HG03460 (cell line): ENCODE results near the gene COMT.

Experiments
- ATAC-seq: cut with Tn5 transposase; IDR thresholded peaks from one replicate; pipeline ENCODE4 v1.9.1; 2021; ENCODE audit not compliant: unreplicated experiment

Gene COMT

GRCh38 chr22:19968450-19968891, 26.9 kb downstream of the COMT start:
- ATAC-seq = no peak

DNA sequence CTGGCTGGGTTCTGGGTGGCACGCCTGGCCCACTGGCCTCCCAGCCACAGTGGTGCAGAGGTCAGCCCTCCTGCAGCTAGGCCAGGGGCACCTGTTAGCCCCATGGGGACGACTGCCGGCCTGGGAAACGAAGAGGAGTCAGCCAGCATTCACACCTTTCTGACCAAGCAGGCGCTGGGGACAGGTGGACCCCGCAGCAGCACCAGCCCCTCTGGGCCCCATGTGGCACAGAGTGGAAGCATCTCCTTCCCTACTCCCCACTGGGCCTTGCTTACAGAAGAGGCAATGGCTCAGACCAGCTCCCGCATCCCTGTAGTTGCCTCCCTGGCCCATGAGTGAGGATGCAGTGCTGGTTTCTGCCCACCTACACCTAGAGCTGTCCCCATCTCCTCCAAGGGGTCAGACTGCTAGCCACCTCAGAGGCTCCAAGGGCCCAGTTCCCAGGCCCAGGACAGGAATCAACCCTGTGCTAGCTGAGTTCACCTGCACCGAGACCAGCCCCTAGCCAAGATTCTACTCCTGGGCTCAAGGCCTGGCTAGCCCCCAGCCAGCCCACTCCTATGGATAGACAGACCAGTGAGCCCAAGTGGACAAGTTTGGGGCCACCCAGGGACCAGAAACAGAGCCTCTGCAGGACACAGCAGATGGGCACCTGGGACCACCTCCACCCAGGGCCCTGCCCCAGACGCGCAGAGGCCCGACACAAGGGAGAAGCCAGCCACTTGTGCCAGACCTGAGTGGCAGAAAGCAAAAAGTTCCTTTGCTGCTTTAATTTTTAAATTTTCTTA, 27.8 kb downstream of the COMT start:
- no peak for ATAC-seq

- ATAC-seq = no peak
Observed at GRCh38 chr22:19970031-19970478, 28.5 kb downstream of the COMT start.

DNA sequence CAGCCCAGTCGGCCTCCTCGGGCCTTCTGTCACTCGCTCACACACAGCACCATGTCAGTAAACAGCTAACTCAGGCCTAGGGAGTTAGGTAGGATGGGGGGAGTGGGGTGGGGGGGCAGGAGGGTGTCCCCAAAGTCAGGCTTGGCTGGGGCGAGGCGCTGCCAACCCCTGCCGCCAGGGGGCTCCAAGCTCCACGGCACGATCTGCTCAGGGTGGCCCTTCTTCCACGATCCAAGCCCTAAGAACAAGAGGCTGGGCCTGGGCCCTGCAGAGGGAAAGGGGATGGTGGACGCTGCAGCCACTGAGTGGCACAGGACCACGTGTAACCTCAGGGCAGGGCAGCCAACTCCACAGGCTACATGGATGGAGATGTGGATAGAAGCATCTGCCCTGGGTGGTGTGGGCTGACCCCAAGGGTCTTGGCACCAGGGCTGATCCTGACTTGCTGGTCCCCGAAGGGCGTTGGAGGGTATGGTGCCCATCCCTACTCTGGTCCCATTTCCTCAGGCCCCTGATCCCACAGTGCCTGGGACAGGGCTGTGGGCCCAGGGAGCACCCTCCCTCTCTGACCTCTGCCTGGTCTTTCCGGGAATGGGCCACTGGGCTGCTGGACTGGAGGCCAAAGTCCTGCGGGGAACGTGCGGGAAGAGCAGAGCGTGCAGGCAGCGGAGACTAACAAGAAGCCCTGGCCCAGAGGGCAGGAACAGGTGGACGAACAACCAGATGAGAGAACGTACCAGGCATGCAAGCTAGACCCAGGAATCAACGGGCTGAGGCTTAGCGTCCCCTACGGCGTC, 29.1 kb downstream of the COMT start:
- no peak for ATAC-seq

DNA sequence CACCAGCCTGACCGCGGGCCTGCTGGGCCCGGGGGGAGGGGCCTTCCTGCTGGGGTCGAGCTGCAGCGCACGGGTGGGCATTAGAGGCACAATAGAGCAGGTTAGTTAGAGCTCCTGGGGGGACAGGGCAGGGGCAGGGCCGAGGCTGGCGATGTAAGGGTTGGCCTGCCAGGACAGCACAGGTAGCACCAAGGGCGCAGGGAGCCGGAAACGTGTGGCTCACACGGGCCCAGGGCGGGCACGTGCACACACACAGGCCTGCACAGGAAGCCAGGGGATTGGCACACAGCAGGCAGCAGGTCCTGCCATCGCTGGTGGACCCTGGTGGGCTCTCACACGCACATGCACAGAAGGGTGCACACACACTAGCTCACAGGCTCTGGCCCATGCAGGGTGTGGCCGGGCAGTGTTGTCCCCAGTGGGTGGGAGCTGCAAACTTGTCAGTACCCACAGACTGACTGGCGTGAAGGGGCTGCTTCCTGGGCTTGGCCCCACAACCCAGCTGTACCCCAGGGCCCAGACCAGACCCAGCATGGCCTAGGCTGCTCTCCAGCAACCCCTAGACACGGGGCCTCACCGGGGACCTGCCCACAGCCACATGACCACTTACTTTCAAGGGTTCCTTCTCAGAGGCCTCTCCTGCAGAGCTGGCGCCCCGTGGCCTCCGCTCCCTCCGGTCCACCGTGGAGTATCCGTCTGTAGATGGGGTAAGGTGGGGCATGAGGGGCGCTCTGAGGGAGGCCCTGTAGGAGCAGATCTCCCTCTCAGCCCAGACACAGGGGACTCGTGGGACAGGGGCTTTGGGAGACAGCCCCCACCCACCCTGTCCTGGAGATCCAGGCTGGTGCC, 29.9 kb downstream of the COMT start:
- no peak for ATAC-seq

DNA sequence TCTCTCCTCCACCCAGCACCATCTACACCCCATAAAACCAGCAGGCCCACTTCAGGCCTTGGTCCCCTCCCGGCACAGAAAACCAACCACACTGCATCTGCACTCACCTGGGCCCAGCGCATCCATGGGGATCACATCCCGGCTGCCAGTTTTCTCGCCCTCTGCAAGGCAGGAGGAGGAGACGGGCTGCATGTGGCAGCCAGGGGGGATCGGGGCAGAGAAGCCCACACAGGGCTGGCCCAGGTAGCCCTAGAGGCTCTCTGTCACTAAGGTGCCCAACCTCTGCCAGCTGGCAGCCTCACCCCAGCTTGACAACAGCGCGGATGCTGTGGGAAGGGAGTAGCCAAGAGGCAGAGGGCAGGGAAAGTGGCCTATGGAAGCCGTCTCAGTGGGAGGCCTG, 30.7 kb downstream of the COMT start:
- ATAC-seq = no peak

- no peak for ATAC-seq
Observed at GRCh38 chr22:19972652-19973550, 31.3 kb downstream of the COMT start.

GRCh38 chr22:19973551-19974267, 32.1 kb downstream of the COMT start:
- ATAC-seq = no peak

GRCh38 chr22:19974268-19974861, 32.8 kb downstream of the COMT start:
- no peak for ATAC-seq

GRCh38 chr22:19974935-19975706, 33.5 kb downstream of the COMT start:
- no peak for ATAC-seq

- ATAC-seq = no peak
Observed at GRCh38 chr22:19975707-19976035, 34.1 kb downstream of the COMT start.

DNA sequence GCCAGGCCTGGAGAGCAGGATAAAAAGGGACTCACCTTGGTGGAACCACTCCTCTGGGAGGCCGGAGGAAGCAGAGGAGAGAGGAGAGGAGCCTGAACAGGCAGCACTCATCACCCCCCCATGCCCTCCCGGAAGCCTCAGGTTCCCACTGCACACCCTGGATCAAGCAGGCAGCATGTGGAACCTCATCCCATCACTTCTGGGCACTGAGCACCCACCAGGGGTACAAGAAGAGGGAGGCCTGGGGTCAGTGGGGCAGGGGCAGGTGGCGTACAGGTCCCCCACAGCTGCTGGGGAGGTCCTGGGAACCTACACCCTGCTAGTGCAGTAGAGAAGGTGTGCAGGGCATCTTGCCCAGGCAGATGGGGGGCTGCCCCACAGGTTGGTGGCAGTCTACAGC, 35.1 kb downstream of the COMT start:
- ATAC-seq = no peak

- ATAC-seq = no peak
Observed at GRCh38 chr22:19977296-19978243, 36.0 kb downstream of the COMT start.

- ATAC-seq = no peak
Observed at GRCh38 chr22:19978748-19979147, 37.2 kb downstream of the COMT start.

GRCh38 chr22:19979712-19980493, 38.3 kb downstream of the COMT start:
- no peak for ATAC-seq

- ATAC-seq = no peak
Observed at GRCh38 chr22:19980766-19981165, 39.2 kb downstream of the COMT start.
